ENCODE results near the gene TIMP2. TPM values are rescaled to one million over a fixed set of nuclear protein-coding genes. Genes with fewer than 3 reads are reported as not detected.

Gene TIMP2
- total and polyA plus RNA-seq, 2 of the 8 experiments (the other 6 are each of a cell fraction or from before 2014, with no cell fraction given), result 18.2 to 43.3 TPM

- TF ChIP-seq CHD7 (IDR thresholded peaks at IDR 0.05; ENCODE audit: insufficient replicate concordance, low read length) (no peak), CTBP2 (IDR thresholded peaks at IDR 0.05; ENCODE audit: borderline replicate concordance, insufficient read depth, insufficient read length, low read length) (no peak), POLR2AphosphoS5 (IDR thresholded peaks at IDR 0.05; ENCODE audit: low read depth, low read length) (no peak), SIX5 (IDR thresholded peaks at IDR 0.05; ENCODE audit: low read depth, low read length) (no peak), EGR1 (IDR thresholded peaks at IDR 0.05; ENCODE audit: borderline replicate concordance, low read depth, low read length) (no peak), HDAC2 (IDR thresholded peaks at IDR 0.05; ENCODE audit: borderline replicate concordance in 1 of 2, low read depth in 2 of 2, low read length in 2 of 2) (no peak), EP300 (IDR thresholded peaks at IDR 0.05; ENCODE audit: borderline replicate concordance in 1 of 2, low read depth in 2 of 2, low read length in 2 of 2) (no peak), TAF7 (optimal IDR thresholded peaks at IDR 0.05; ENCODE audit: borderline replicate concordance, low read depth, low read length) (no peak), BRCA1 (IDR thresholded peaks at IDR 0.05; ENCODE audit: low read depth, low read length) (no peak), MAX (IDR thresholded peaks at IDR 0.05) (no peak)
Measured at GRCh38 chr17:78885956-78886355, 39.2 kb downstream of the TIMP2 start (continued).

Measured in H1 (cell line).